ENCODE results near the gene ABCA9.

- TF ChIP-seq, protein P1, sequence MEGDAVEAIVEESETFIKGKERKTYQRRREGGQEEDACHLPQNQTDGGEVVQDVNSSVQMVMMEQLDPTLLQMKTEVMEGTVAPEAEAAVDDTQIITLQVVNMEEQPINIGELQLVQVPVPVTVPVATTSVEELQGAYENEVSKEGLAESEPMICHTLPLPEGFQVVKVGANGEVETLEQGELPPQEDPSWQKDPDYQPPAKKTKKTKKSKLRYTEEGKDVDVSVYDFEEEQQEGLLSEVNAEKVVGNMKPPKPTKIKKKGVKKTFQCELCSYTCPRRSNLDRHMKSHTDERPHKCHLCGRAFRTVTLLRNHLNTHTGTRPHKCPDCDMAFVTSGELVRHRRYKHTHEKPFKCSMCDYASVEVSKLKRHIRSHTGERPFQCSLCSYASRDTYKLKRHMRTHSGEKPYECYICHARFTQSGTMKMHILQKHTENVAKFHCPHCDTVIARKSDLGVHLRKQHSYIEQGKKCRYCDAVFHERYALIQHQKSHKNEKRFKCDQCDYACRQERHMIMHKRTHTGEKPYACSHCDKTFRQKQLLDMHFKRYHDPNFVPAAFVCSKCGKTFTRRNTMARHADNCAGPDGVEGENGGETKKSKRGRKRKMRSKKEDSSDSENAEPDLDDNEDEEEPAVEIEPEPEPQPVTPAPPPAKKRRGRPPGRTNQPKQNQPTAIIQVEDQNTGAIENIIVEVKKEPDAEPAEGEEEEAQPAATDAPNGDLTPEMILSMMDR (conservative IDR thresholded peaks at IDR 0.05; ENCODE audit: low read length), result no peak
- TF ChIP-seq EZH2phosphoT487 (IDR thresholded peaks at IDR 0.05; ENCODE audit: borderline replicate concordance, low read depth, low read length), result no peak
These were observed 47.6 kb downstream of the ABCA9 start for GRCh38 chr17:69012895-69013805.
